GM18858 (cell line): ENCODE results near the gene TRAF3.
"Not testable (repeated sequence)": the region's sequence is repeated elsewhere in the genome, so short reads cannot be mapped to it uniquely, and the experiment has no call there.

Source experiments
- ATAC-seq: cut with Tn5 transposase; IDR thresholded peaks from one replicate; pipeline ENCODE4 v1.9.1; 2021; ENCODE audit not compliant: unreplicated experiment

Gene TRAF3

GRCh38 chr14:102805941-102806340 is 28.7 kb downstream of the TRAF3 start:
- no peak for ATAC-seq

GRCh38 chr14:102806447-102806846 is 29.2 kb downstream of the TRAF3 start:
- no peak for ATAC-seq

- ATAC-seq = no peak
These were observed 29.8 kb downstream of the TRAF3 start for GRCh38 chr14:102807013-102807406.

- ATAC-seq = no peak
These were observed 32.6 kb downstream of the TRAF3 start for GRCh38 chr14:102809870-102810269.

GRCh38 chr14:102810523-102810922 is 33.3 kb downstream of the TRAF3 start:
- ATAC-seq = no peak

GRCh38 chr14:102811254-102811963 is 34.2 kb downstream of the TRAF3 start:
- ATAC-seq = no peak

GRCh38 chr14:102811971-102812370 is 34.7 kb downstream of the TRAF3 start:
- ATAC-seq = no peak

- no peak for ATAC-seq
These were observed 36.4 kb downstream of the TRAF3 start for GRCh38 chr14:102813691-102814090.

GRCh38 chr14:102817318-102817717 is 40.1 kb downstream of the TRAF3 start:
- ATAC-seq = no peak

- no peak for ATAC-seq
These were observed 41.0 kb downstream of the TRAF3 start for GRCh38 chr14:102817942-102818940.

GRCh38 chr14:102819176-102819628 is 42.0 kb downstream of the TRAF3 start:
- ATAC-seq = peak; percentile 57

GRCh38 chr14:102819747-102820330 is 42.6 kb downstream of the TRAF3 start:
- ATAC-seq = peak; percentile 7

GRCh38 chr14:102821252-102821651 is 44.0 kb downstream of the TRAF3 start:
- ATAC-seq = no peak

GRCh38 chr14:102822311-102822863 is 45.1 kb downstream of the TRAF3 start:
- ATAC-seq = no peak

- not testable (repeated sequence) for ATAC-seq
These were observed 45.6 kb downstream of the TRAF3 start for GRCh38 chr14:102822887-102823286.

GRCh38 chr14:102823546-102823945 is 46.3 kb downstream of the TRAF3 start:
- ATAC-seq = no peak

- no peak for ATAC-seq
These were observed 47.6 kb downstream of the TRAF3 start for GRCh38 chr14:102824832-102825231.

- ATAC-seq = no peak
These were observed 48.3 kb downstream of the TRAF3 start for GRCh38 chr14:102825307-102826095.

GRCh38 chr14:102826161-102826560 is 48.9 kb downstream of the TRAF3 start:
- no peak for ATAC-seq
